B cell (primary cell): ENCODE results near the gene EPB41L4A. TPM values are rescaled to one million over a fixed set of nuclear protein-coding genes. Genes with fewer than 3 reads are reported as not detected.

ENCODE experiments used
- ATAC-seq: fragments of 200-7000 bp; cut with Tn5 transposase; one replicate; pipeline ENCODE4 v1.10.0; 2021; ENCODE audit warnings: low read depth, mild to moderate bottlenecking, moderate number of reproducible peaks, moderate library complexity
- CTCF ChIA-PET: fragments of 350-600 bp; sonication (Branson Sonifier 250); formaldehyde crosslinking; loops from one replicate; lab custom pipeline; 2021; ENCODE audit warnings: antibody characterized with exemption, inconsistent platforms; lab: Charles Lee
- POLR2A ChIA-PET: fragments of 350-600 bp; sonication (Branson Sonifier 250); formaldehyde crosslinking; loops from one replicate; lab custom pipeline; 2021; ENCODE audit warnings: antibody characterized with exemption; lab: Charles Lee
- DNase-seq: peaks from one replicate; pipeline ENCODE4 v3.0.0; 2013
- H2AFZ ChIP-seq: 2 replicates; pipeline ENCODE4 v1.6.1; 2012; ENCODE audit warnings: mild to moderate bottlenecking, low read depth, low read length; ENCODE audit not compliant: insufficient read depth, poor library complexity, severe bottlenecking
- H3K27ac ChIP-seq, 2 donors: 1 replicate in 1 of 2; 2 replicates in 1 of 2; pipeline ENCODE4 v1.5.1; 2012 to 2013; ENCODE audit warnings: low read length in 2 of 2, mild to moderate bottlenecking in 2 of 2, moderate library complexity in 1 of 2
- H3K27me3 ChIP-seq, 4 experiments: fragments of 200-600 bp in 1 of 4; sonication (generic) in 1 of 4; replicated peaks in 1 of 4; 1 replicate in 2 of 4; 2 replicates in 2 of 4; pipeline versions ENCODE4 v1.6.1 to v1.7.0; 2013 to 2016; ENCODE audit warnings: low read length in 3 of 4, mild to moderate bottlenecking in 2 of 4, mixed read lengths in 1 of 4, moderate library complexity in 1 of 4; ENCODE audit not compliant: insufficient read depth in 4 of 4, control insufficient read depth in 3 of 4; ENCODE audit errors: control extremely low read depth in 1 of 4
- H3K36me3 ChIP-seq, 2 experiments: replicated peaks in 1 of 2; 1 replicate in 1 of 2; 2 replicates in 1 of 2; pipeline versions ENCODE4 v1.6.1 to v1.7.1; 2013; ENCODE audit warnings: low read length in 1 of 2; ENCODE audit not compliant: insufficient read depth in 2 of 2, control insufficient read depth in 1 of 2; ENCODE audit errors: control extremely low read depth in 1 of 2, extremely low read depth in 1 of 2
- H3K4me1 ChIP-seq, 2 donors: fragments of 200-600 bp in 1 of 2; sonication (generic) in 1 of 2; 1 replicate in 1 of 2; 2 replicates in 1 of 2; pipeline versions ENCODE4 v1.5.1 to v1.6.1; 2013 to 2017; ENCODE audit warnings: low read length in 2 of 2; ENCODE audit not compliant: control insufficient read depth in 2 of 2, insufficient read depth in 2 of 2
- H3K4me2 ChIP-seq: replicated peaks from 2 replicates; pipeline ENCODE3; 2012; ENCODE audit warnings: mild to moderate bottlenecking, low read depth, low read length; ENCODE audit not compliant: poor library complexity, severe bottlenecking
- H3K4me3 ChIP-seq, 5 experiments: fragments of 200-600 bp in 1 of 5; sonication (generic) in 1 of 5; 1 replicate in 3 of 5; 2 replicates in 2 of 5; pipeline versions ENCODE4 v1.5.1 to v1.7.0; 2011 to 2016; ENCODE audit warnings: low read length in 4 of 5, mild to moderate bottlenecking in 4 of 5, low read depth in 2 of 5, control low read depth in 1 of 5, moderate library complexity in 1 of 5; ENCODE audit not compliant: insufficient read depth in 1 of 5; ENCODE audit errors: control extremely low read depth in 1 of 5, extremely low read depth in 1 of 5
- H3K79me2 ChIP-seq: fragments of 200-600 bp; sonication (generic); one replicate; pipeline ENCODE4 v1.6.0; 2016; ENCODE audit warnings: low read length; ENCODE audit not compliant: control insufficient read depth, insufficient read depth
- H3K9ac ChIP-seq: fragments of 200-600 bp; sonication (generic); 2 replicates; pipeline ENCODE4 v1.6.1; 2017; ENCODE audit warnings: mild to moderate bottlenecking, low read length, moderate library complexity
- H3K9me3 ChIP-seq, 3 donors: one replicate each; pipeline versions ENCODE4 v1.6.1 to v1.7.1; 2013; ENCODE audit warnings: low read length in 2 of 3; ENCODE audit not compliant: control insufficient read depth in 2 of 3, insufficient read depth in 1 of 3; ENCODE audit errors: control extremely low read depth in 1 of 3
- H4K20me1 ChIP-seq: 2 replicates; pipeline ENCODE4 v1.6.0; 2012; ENCODE audit warnings: mild to moderate bottlenecking, low read length; ENCODE audit not compliant: insufficient read depth, control insufficient read depth, poor library complexity, severe bottlenecking
- H3K27ac Mint-ChIP-seq: one replicate; pipeline ENCODE4 v1.8.0; 2021; ENCODE audit warnings: mixed read lengths
- H3K27me3 Mint-ChIP-seq: one replicate; pipeline ENCODE4 v1.8.0; 2021; ENCODE audit warnings: mixed read lengths
- H3K4me1 Mint-ChIP-seq: one replicate; pipeline ENCODE4 v1.8.0; 2021; ENCODE audit warnings: mixed read lengths
- H3K4me3 Mint-ChIP-seq: one replicate; pipeline ENCODE4 v1.8.0; 2021; ENCODE audit warnings: mixed read lengths
- H3K9me3 Mint-ChIP-seq: one replicate; pipeline ENCODE4 v1.8.0; 2022; ENCODE audit warnings: mixed read lengths; ENCODE audit not compliant: insufficient read depth
- CTCF ChIP-seq: fragments of 200-600 bp; IDR thresholded peaks from one replicate; pipeline ENCODE4 v1.8.0; 2022; ENCODE audit warnings: antibody characterized with exemption, mild to moderate bottlenecking
- EZH2 ChIP-seq: IDR thresholded peaks from 2 replicates; pipeline ENCODE4 v1.6.1; 2012; ENCODE audit warnings: borderline replicate concordance, low read depth, mild to moderate bottlenecking, moderate library complexity, low read length; ENCODE audit not compliant: insufficient read depth, poor library complexity, severe bottlenecking
- WGBS: methylation state at CpG from one replicate; pipeline ENCODE4 v1.1.5; 2013; ENCODE audit warnings: missing lambda C conversion rate; ENCODE audit not compliant: insufficient coverage; 5-methylcytosine and 5-hydroxymethylcytosine counted together
- intact Hi-C: fragments of 100-400 bp; cut with micrococcal nuclease; formaldehyde crosslinking; loops from one replicate; pipeline ENCODE4 v1.10.0; 2022
- polyA plus RNA-seq: library from polyadenylated mRNA; depleted of rRNA; stranded (reverse); fragments of >200 nt; gene quantifications from 2 replicates; pipeline ENCODE4 v1.2.3, GENCODE V29; 2012
- total RNA-seq, 2 donors: library from RNA; stranded (reverse); fragments of 120-200 nt in 1 of 2; gene quantifications; 1 replicate in 1 of 2; 2 replicates in 1 of 2; pipeline versions ENCODE4 v1.2.3 to v1.2.4, GENCODE V29; 2013 to 2022

The EPB41L4A gene
- total and polyA plus RNA-seq, 2 donors (not counting 1 experiment from before 2014, with no cell fraction given) = 1.8 to 12.9 TPM

GRCh38 chr5:112258571-112258970 lies 160.5 kb downstream of the EPB41L4A start:
- H3K79me2 ChIP-seq = no peaks in the 10 kb centered on the region
- Mint-ChIP-seq H3K4me1 (no peaks in the 10 kb centered on the region), H3K27me3 (no peaks in the 10 kb centered on the region), H3K9me3 (no peaks in the 10 kb centered on the region), H3K4me3 (no peak overlapping the region), H3K27ac (no peak overlapping the region)
- no peak overlapping the region for H3K4me2 ChIP-seq
- H4K20me1 ChIP-seq = no peaks in the 10 kb centered on the region
- WGBS = 83% methylated on average over 1 of the region's 2 CpGs
- H2AFZ ChIP-seq = no peak overlapping the region
- DNase-seq (no peak), ATAC-seq (no peak)
- intact Hi-C loops = no loop called here
- H3K27ac ChIP-seq = no peak overlapping the region
- H3K9ac ChIP-seq = no peak overlapping the region
- H3K27me3 ChIP-seq = no peaks in the 10 kb centered on the region
- ChIA-PET POLR2A (no interaction called here), CTCF (no interaction called here)
- no peaks in the 10 kb centered on the region for H3K9me3 ChIP-seq
- TF ChIP-seq CTCF (no peak), EZH2 (no peak)
- H3K4me3 ChIP-seq = no peak overlapping the region
- H3K36me3 ChIP-seq = no peaks in the 10 kb centered on the region
- no peaks in the 10 kb centered on the region for H3K4me1 ChIP-seq

DNA sequence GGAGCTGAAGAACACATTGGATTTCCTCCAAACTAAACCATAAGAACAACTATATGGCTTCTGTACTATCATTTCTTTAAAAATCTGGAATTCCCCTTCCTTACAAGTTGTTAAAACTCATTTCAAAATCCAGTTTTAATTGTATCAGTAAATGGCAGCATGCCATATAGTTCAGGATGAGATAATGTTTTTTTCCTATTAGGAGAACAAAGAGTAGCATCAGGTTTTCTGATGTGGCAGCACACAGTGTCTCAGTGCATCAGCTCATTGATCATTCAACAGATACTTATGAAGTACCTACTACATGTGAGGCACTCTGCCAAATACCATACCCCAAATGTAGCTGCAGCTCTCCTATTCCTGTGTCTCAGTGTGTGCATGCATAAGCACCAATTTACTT lies 161.1 kb downstream of the EPB41L4A start:
- no peak overlapping the region for H3K9ac ChIP-seq
- H3K36me3 ChIP-seq = no peaks in the 10 kb centered on the region
- Mint-ChIP-seq H3K4me3 (no peak overlapping the region), H3K9me3 (no peaks in the 10 kb centered on the region), H3K27ac (no peak overlapping the region), H3K27me3 (no peaks in the 10 kb centered on the region), H3K4me1 (no peaks in the 10 kb centered on the region)
- H3K4me2 ChIP-seq = no peak overlapping the region
- TF ChIP-seq CTCF (no peak), EZH2 (no peak)
- DNase-seq (no peak), ATAC-seq (no peak)
- H3K27me3 ChIP-seq = no peaks in the 10 kb centered on the region
- H3K4me1 ChIP-seq = no peaks in the 10 kb centered on the region
- ChIA-PET POLR2A (no interaction called here), CTCF (no interaction called here)
- no peak overlapping the region for H3K27ac ChIP-seq
- H3K79me2 ChIP-seq = no peaks in the 10 kb centered on the region
- no peaks in the 10 kb centered on the region for H4K20me1 ChIP-seq
- intact Hi-C loops = no loop called here
- H3K9me3 ChIP-seq = no peaks in the 10 kb centered on the region
- no peak overlapping the region for H3K4me3 ChIP-seq
- H2AFZ ChIP-seq = no peak overlapping the region
